H1 (cell line): ENCODE results near the gene SLC44A5.
"Not testable (repeated sequence)": the region's sequence is repeated elsewhere in the genome, so short reads cannot be mapped to it uniquely, and the experiment has no call there.

Source experiments
- PHF8 ChIP-seq: fragments of 200-600 bp; sonication (generic); conservative IDR thresholded peaks from 2 replicates; pipeline ENCODE4 v1.7.1; 2012; ENCODE audit warnings: low read depth, mild to moderate bottlenecking, inconsistent platforms, low read length, moderate library complexity
- POLR2AphosphoS5 ChIP-seq: IDR thresholded peaks from 2 replicates; pipeline ENCODE4 v1.6.1; 2011; ENCODE audit warnings: low read depth, low read length
- RAD21 ChIP-seq, 2 experiments: IDR thresholded peaks in 1 of 2; conservative IDR thresholded peaks in 1 of 2; 2 replicates each; pipeline ENCODE4 v1.6.1; 2011; ENCODE audit warnings: low read depth in 2 of 2, low read length in 2 of 2, improper control_type of control experiment in 1 of 2, inconsistent platforms in 1 of 2, mild to moderate bottlenecking in 1 of 2, moderate library complexity in 1 of 2
- TEAD4 ChIP-seq: IDR thresholded peaks from 2 replicates; pipeline ENCODE4 v1.6.1; 2012; ENCODE audit warnings: low read depth, low read length, inconsistent platforms, mixed read lengths
- YY1 ChIP-seq: IDR thresholded peaks from 2 replicates; pipeline ENCODE4 v1.6.1; 2011; ENCODE audit warnings: low read depth, mild to moderate bottlenecking, low read length
- TF ChIP-seq, protein P1 (sequence below), 3 experiments: IDR thresholded peaks; 1 replicate in 2 of 3; 2 replicates in 1 of 3; pipeline versions ENCODE4 v1.5.1 to v1.6.1; 2011; ENCODE audit warnings: low read length in 3 of 3, mild to moderate bottlenecking in 3 of 3, inconsistent platforms in 2 of 3, low read depth in 1 of 3, moderate library complexity in 1 of 3; ENCODE audit not compliant: insufficient read depth in 1 of 3; ENCODE audit errors: control extremely low read depth in 1 of 3
- TF ChIP-seq, protein P2 (sequence below): IDR thresholded peaks from 2 replicates; pipeline ENCODE4 v1.6.1; 2012; ENCODE audit warnings: inconsistent platforms

DNA sequence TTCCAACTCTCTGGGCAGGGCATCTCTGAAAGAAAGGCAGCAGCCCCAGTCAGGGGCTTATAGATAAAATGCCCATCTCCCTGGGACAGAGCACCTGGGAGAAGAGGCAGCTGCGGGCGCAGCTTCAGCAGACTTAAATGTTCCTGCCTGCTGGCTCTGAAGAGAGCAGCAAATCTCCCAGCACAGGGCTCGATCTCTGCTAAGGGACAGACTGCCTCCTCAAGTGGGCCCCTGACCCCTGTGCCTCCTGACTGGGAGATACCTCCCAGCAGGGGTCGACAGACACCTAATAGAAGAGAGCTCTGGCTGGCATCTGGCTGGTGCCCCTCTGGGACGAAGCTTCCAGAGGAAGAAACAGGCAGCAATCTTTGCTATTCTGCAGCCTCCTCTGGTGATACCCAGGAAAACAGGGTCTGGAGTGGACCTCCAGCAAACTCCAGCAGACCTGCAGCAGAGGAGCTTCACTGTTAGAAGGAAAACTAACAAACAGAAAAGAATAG lies 207.7 kb downstream of the SLC44A5 start:
- not testable (repeated sequence) for TF ChIP-seq POLR2AphosphoS5; YY1; RAD21 (IDR thresholded peaks at IDR 0.05 in 1 of 2, conservative IDR thresholded peaks at IDR 0.05 in 1 of 2; ENCODE audit: low read depth in 2 of 2, low read length in 2 of 2); TEAD4; PHF8
- TF ChIP-seq, protein P1, sequence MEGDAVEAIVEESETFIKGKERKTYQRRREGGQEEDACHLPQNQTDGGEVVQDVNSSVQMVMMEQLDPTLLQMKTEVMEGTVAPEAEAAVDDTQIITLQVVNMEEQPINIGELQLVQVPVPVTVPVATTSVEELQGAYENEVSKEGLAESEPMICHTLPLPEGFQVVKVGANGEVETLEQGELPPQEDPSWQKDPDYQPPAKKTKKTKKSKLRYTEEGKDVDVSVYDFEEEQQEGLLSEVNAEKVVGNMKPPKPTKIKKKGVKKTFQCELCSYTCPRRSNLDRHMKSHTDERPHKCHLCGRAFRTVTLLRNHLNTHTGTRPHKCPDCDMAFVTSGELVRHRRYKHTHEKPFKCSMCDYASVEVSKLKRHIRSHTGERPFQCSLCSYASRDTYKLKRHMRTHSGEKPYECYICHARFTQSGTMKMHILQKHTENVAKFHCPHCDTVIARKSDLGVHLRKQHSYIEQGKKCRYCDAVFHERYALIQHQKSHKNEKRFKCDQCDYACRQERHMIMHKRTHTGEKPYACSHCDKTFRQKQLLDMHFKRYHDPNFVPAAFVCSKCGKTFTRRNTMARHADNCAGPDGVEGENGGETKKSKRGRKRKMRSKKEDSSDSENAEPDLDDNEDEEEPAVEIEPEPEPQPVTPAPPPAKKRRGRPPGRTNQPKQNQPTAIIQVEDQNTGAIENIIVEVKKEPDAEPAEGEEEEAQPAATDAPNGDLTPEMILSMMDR (IDR thresholded peaks at IDR 0.05; ENCODE audit: control extremely low read depth in 1 of 3, insufficient read depth in 1 of 3, low read depth in 1 of 3, low read length in 3 of 3), result not testable (repeated sequence)
- TF ChIP-seq, protein P2, sequence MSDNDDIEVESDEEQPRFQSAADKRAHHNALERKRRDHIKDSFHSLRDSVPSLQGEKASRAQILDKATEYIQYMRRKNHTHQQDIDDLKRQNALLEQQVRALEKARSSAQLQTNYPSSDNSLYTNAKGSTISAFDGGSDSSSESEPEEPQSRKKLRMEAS, result not testable (repeated sequence)
